ENCODE measurements around the gene ZCCHC24. TPM values are rescaled to one million over a fixed set of nuclear protein-coding genes. Genes with fewer than 3 reads are reported as not detected.

The ZCCHC24 gene
- total RNA-seq, 1 donor from 2014 or later: 1.6 TPM

GRCh38 chr10:79477456-79477855, 32.0 kb upstream of the ZCCHC24 start:
- no peaks in the 10 kb centered on the region for H3K9me3 Mint-ChIP-seq (ENCODE audit: low read depth)
- no peak overlapping the region for H3K4me3 Mint-ChIP-seq (ENCODE audit: low read depth)
- TF ChIP-seq, protein P1, sequence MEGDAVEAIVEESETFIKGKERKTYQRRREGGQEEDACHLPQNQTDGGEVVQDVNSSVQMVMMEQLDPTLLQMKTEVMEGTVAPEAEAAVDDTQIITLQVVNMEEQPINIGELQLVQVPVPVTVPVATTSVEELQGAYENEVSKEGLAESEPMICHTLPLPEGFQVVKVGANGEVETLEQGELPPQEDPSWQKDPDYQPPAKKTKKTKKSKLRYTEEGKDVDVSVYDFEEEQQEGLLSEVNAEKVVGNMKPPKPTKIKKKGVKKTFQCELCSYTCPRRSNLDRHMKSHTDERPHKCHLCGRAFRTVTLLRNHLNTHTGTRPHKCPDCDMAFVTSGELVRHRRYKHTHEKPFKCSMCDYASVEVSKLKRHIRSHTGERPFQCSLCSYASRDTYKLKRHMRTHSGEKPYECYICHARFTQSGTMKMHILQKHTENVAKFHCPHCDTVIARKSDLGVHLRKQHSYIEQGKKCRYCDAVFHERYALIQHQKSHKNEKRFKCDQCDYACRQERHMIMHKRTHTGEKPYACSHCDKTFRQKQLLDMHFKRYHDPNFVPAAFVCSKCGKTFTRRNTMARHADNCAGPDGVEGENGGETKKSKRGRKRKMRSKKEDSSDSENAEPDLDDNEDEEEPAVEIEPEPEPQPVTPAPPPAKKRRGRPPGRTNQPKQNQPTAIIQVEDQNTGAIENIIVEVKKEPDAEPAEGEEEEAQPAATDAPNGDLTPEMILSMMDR (IDR thresholded peaks at IDR 0.05; ENCODE audit: unreplicated experiment): no peak
- H3K36me3 Mint-ChIP-seq (ENCODE audit: insufficient read depth): no peaks in the 10 kb centered on the region
- no peaks in the 10 kb centered on the region for H3K4me1 Mint-ChIP-seq (ENCODE audit: low read depth)
- H3K27me3 Mint-ChIP-seq: peaks cover 33% of the 10 kb centered on the region
- DNase-seq (ENCODE audit: low spot score, unreplicated experiment): no peak
- H3K27ac Mint-ChIP-seq: no peak overlapping the region

DNA sequence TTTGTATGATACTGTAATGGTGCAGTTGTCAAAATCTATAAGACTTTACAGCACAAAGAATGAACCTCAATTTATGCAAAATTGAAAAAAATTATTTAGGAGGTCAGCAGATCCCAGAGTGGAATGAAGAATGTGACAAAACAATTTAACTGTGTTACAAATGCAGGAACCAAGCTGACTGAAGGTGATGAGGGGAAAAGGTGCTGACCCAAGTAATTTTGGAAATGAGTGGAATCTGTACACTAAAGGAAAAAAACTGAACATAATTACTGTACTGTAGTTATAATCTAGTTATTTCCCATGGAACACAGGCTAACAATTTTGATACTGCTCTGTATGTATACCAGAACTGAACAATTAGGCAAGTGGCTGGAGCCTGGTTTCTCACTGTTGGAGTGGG, 31.2 kb upstream of the ZCCHC24 start:
- H3K27me3 Mint-ChIP-seq: peaks cover 35% of the 10 kb centered on the region
- H3K4me3 Mint-ChIP-seq (ENCODE audit: low read depth): no peak overlapping the region
- H3K9me3 Mint-ChIP-seq (ENCODE audit: low read depth): no peaks in the 10 kb centered on the region
- no peak for DNase-seq (ENCODE audit: low spot score, unreplicated experiment)
- TF ChIP-seq, protein P1 (IDR thresholded peaks at IDR 0.05; ENCODE audit: unreplicated experiment): no peak
- no peaks in the 10 kb centered on the region for H3K4me1 Mint-ChIP-seq (ENCODE audit: low read depth)
- H3K36me3 Mint-ChIP-seq (ENCODE audit: insufficient read depth): no peaks in the 10 kb centered on the region
- H3K27ac Mint-ChIP-seq: no peak overlapping the region

DNA sequence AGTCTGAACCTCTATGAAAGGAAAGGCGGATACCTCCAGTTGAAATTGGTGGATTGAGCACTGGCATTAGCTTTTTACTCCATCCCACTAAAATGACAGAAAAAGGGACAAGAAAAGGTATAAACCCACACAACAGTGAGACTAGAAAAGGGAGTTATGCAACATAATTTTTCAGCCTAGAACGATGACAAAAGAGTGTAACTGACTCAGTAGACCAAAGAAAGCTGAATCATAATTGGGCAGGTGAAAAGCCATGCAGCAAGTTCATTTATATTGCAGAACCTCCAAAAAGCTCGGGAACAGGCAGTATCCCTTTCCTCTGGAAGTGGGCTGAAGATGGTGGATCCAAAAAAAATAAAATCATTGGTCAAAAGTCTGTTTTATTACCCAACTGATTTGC, 30.5 kb upstream of the ZCCHC24 start:
- peaks cover 35% of the 10 kb centered on the region for H3K27me3 Mint-ChIP-seq
- H3K4me1 Mint-ChIP-seq (ENCODE audit: low read depth): no peaks in the 10 kb centered on the region
- H3K9me3 Mint-ChIP-seq (ENCODE audit: low read depth): no peaks in the 10 kb centered on the region
- H3K27ac Mint-ChIP-seq: no peak overlapping the region
- DNase-seq (ENCODE audit: low spot score, unreplicated experiment): no peak
- no peak overlapping the region for H3K4me3 Mint-ChIP-seq (ENCODE audit: low read depth)
- TF ChIP-seq, protein P1 (IDR thresholded peaks at IDR 0.05; ENCODE audit: unreplicated experiment): no peak
- H3K36me3 Mint-ChIP-seq (ENCODE audit: insufficient read depth): no peaks in the 10 kb centered on the region

GRCh38 chr10:79475119-79475653, 29.8 kb upstream of the ZCCHC24 start:
- H3K4me3 Mint-ChIP-seq (ENCODE audit: low read depth): no peak overlapping the region
- no peak overlapping the region for H3K27ac Mint-ChIP-seq
- H3K9me3 Mint-ChIP-seq (ENCODE audit: low read depth): no peaks in the 10 kb centered on the region
- peaks cover 33% of the 10 kb centered on the region for H3K27me3 Mint-ChIP-seq
- no peaks in the 10 kb centered on the region for H3K36me3 Mint-ChIP-seq (ENCODE audit: insufficient read depth)
- no peak for DNase-seq (ENCODE audit: low spot score, unreplicated experiment)
- H3K4me1 Mint-ChIP-seq (ENCODE audit: low read depth): no peaks in the 10 kb centered on the region
- TF ChIP-seq, protein P1 (IDR thresholded peaks at IDR 0.05; ENCODE audit: unreplicated experiment): no peak

DNA sequence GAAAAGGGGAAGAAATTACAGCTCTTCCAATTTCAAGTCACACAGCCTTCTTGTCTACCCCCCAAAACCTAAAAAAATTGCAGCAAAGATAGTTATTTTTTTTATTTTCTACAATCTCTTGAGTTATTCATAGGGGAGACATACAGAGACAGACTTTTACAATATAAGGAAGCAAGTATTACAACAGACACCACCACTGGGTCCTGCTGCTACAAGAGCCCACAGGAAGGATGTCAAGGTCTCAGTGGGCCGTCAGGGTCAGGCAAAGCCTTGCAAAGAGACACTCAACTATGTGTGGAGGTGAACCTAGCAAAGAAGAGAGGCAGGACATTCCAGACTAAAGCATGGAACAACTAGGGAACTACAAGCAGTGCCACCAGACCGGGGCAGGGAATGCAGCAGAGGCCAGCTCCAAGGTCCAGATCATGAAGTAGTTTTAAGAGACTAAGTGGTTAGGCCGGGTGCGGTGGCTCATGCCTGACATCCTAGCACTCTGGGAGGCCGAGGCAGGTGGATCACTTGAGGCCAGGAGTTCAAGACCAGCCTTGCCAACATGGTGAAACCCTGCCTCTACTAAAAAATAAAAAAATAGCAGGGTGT, 28.2 kb upstream of the ZCCHC24 start:
- no peaks in the 10 kb centered on the region for H3K36me3 Mint-ChIP-seq (ENCODE audit: insufficient read depth)
- TF ChIP-seq, protein P1 (IDR thresholded peaks at IDR 0.05; ENCODE audit: unreplicated experiment): no peak

More for the DNA sequence above, 28.2 kb upstream of the ZCCHC24 start:
- Mint-ChIP-seq H3K27me3 (peaks cover 39% of the 10 kb centered on the region), H3K27ac (no peak overlapping the region), H3K4me1 (ENCODE audit: low read depth) (no peaks in the 10 kb centered on the region), H3K9me3 (ENCODE audit: low read depth) (no peaks in the 10 kb centered on the region), H3K4me3 (ENCODE audit: low read depth) (no peak overlapping the region)
- no peak for DNase-seq (ENCODE audit: low spot score, unreplicated experiment)

Measured in progenitor cell of endocrine pancreas (in vitro differentiated cells).